Psoas muscle (tissue), 8 donors: ENCODE results near the gene HS3ST2. TPM values are rescaled to one million over a fixed set of nuclear protein-coding genes. Genes with fewer than 3 reads are reported as not detected.

Experiments
- ATAC-seq, 4 donors: fragments of 200-7000 bp; cut with Tn5 transposase; one replicate each; pipeline ENCODE4 v1.9.1; 2020; ENCODE audit warnings: moderate library complexity in 3 of 4, mild to moderate bottlenecking in 2 of 4
- DNase-seq, 2 donors: peaks; one replicate each; pipeline ENCODE4 v3.0.0-alpha.2; 2020
- H3K27ac ChIP-seq: fragments of 200-600 bp; one replicate; pipeline ENCODE4 v1.8.0; 2022
- H3K27me3 ChIP-seq, 3 donors: fragments of 200-600 bp in 1 of 3; one replicate each; pipeline versions ENCODE4 v1.6.1 to v1.8.0; 2013 to 2022; ENCODE audit warnings: low read length in 2 of 3, mild to moderate bottlenecking in 2 of 3, moderate library complexity in 1 of 3; ENCODE audit not compliant: insufficient read depth in 3 of 3
- H3K36me3 ChIP-seq, 2 donors: fragments of 200-600 bp in 1 of 2; one replicate each; pipeline versions ENCODE4 v1.6.1 to v1.8.0; 2013 to 2022; ENCODE audit warnings: low read depth in 1 of 2, mild to moderate bottlenecking in 1 of 2, moderate library complexity in 1 of 2; ENCODE audit not compliant: insufficient read depth in 1 of 2
- H3K4me1 ChIP-seq: fragments of 200-600 bp; one replicate; pipeline ENCODE4 v1.8.0; 2022
- H3K4me3 ChIP-seq: fragments of 200-600 bp; one replicate; pipeline ENCODE4 v1.8.0; 2022; ENCODE audit warnings: mild to moderate bottlenecking
- H3K9me3 ChIP-seq: fragments of 200-600 bp; one replicate; pipeline ENCODE4 v1.8.0; 2022
- CTCF ChIP-seq: fragments of 200-600 bp; IDR thresholded peaks from one replicate; pipeline ENCODE4 v1.8.0; 2022; ENCODE audit warnings: antibody characterized with exemption
- WGBS, 3 donors: extraction: QIAGEN DNeasy Blood & Tissue Kit; methylation state at CpG; one replicate each; pipeline versions ENCODE4 v1.1.6 to v1.1.7; 2013; 5-methylcytosine and 5-hydroxymethylcytosine counted together
- intact Hi-C, 2 donors: fragments of 100-400 bp; cut with DNase I; formaldehyde crosslinking; loops; one replicate each; pipeline versions ENCODE4 v1.11.0 to v1.14.2; 2022
- polyA plus RNA-seq, 3 donors: library from polyadenylated mRNA; stranded (reverse); fragments of 200-250 nt; gene quantifications; one replicate each; pipeline ENCODE4 v1.2.3, GENCODE V29; 2013
- total RNA-seq, 4 donors: library from RNA; stranded (reverse); fragmentation: NEBNext Ultra II Directional in 2 of 4; extraction: Animal tissue kit (Norgen Biotek cat#: 25700) in 2 of 4; gene quantifications; one replicate each; pipeline versions ENCODE4 v1.2.1 to v1.2.4, GENCODE V29; 2021 to 2023
- donor health status: healthy with polysubstance abuse.
- donor health status: DM: no; HTN: no; CAD: no; lungs with moderate emphysema.
- donor health status: Bipolar disorder and iron deficiency.
- donor health status: healthy.
- donor health status: DM: yes; HTN: yes; CAD: no.
- donor health status: DM: no; HTN: no; CAD: no.
- donor health status: DM: no; HTN: no; CAD: no.
- donor health status: DM: yes; HTN: yes; CAD: no.

The HS3ST2 gene
- total and polyA plus RNA-seq, 7 donors, result 0.05 to 1.6 (median 0.42) TPM; not detected in 1

DNA sequence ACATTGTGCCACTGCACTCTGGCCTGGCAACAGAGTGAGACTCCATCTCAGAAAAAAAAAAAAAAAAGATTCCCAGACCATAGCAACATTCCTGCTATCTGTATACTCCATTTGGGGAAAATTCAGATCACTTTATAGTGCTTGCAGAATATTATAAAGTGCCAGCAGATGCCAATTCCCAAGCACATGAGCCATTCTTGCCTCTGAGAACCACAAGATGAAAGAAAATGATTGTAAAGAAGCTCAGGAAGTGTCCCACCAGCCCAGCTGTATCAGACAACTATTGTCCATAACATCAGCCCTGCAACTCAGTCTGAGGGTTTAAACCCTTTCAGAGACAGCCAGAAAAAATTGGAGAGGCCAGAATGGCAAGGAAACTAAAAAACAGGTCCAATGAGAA is 69.0 kb downstream of the HS3ST2 start:
- Histone ChIP-seq H3K36me3 (no peaks in the 10 kb centered on the region), H3K9me3 (no peaks in the 10 kb centered on the region), H3K27me3 (no peaks in the 10 kb centered on the region), H3K27ac (no peak overlapping the region), H3K4me3 (no peak overlapping the region), H3K4me1 (no peaks in the 10 kb centered on the region)
- DNase-seq (no peak), ATAC-seq (no peak)
- intact Hi-C loops, result no loop called here
- no peak for TF ChIP-seq CTCF

GRCh38 chr16:22885951-22886350 is 72.0 kb downstream of the HS3ST2 start:
- ATAC-seq (no peak), DNase-seq (no peak)
- WGBS, 3 donors, result 80 to 84% (median 84%) methylated on average over 3 of the region's 3 CpGs
- no peak overlapping the region for H3K27ac ChIP-seq
- H3K9me3 ChIP-seq, result no peaks in the 10 kb centered on the region
- intact Hi-C loops, result no loop called here
- no peak for TF ChIP-seq CTCF
- no peaks in the 10 kb centered on the region for H3K4me1 ChIP-seq
- no peaks in the 10 kb centered on the region for H3K36me3 ChIP-seq
- H3K27me3 ChIP-seq, result no peaks in the 10 kb centered on the region
- no peak overlapping the region for H3K4me3 ChIP-seq

GRCh38 chr16:22886927-22887326 is 73.0 kb downstream of the HS3ST2 start:
- Histone ChIP-seq H3K4me1 (no peaks in the 10 kb centered on the region), H3K4me3 (no peak overlapping the region), H3K36me3 (no peaks in the 10 kb centered on the region), H3K9me3 (no peaks in the 10 kb centered on the region), H3K27ac (no peak overlapping the region), H3K27me3 (no peaks in the 10 kb centered on the region)
- ATAC-seq, result peak in 2 of 4 donors; percentile 41 to 48
- WGBS, 3 donors, result 23 to 50% (median 44%) methylated on average over 1 of the region's 1 CpG
- intact Hi-C loops, result no loop called here
- no peak for DNase-seq
- TF ChIP-seq CTCF, result no peak

- no peaks in the 10 kb centered on the region for H3K36me3 ChIP-seq
- 66 to 71% (median 67%) methylated on average over 6 of the region's 6 CpGs for WGBS, 3 donors
- TF ChIP-seq CTCF, result no peak
Measured at GRCh38 chr16:22887445-22887844, 73.5 kb downstream of the HS3ST2 start.

DNA sequence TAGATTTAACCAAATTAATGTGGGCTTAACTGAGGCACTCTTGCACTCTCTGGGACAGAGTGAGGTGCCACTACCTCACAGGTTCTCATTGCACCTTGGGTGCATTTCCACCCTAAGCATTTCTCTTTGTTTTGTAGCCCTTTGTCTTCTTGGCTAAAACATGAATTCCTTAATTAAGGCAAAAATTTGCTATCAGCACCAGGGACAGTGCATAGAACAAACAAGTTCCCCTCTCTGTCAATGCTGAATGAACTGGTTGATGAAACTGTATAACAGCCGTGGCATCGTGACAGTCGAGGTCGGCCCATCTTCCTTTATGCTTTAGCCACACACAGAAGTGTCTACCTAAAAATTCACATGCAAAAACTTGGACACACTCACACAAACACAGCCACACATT is 74.8 kb downstream of the HS3ST2 start:
- intact Hi-C loops, result no loop called here
- DNase-seq (no peak), ATAC-seq (no peak)
- no peak for TF ChIP-seq CTCF
- Histone ChIP-seq H3K4me1 (no peaks in the 10 kb centered on the region), H3K27me3 (no peaks in the 10 kb centered on the region), H3K36me3 (no peaks in the 10 kb centered on the region), H3K9me3 (no peaks in the 10 kb centered on the region), H3K27ac (no peak overlapping the region), H3K4me3 (no peak overlapping the region)
- 31 to 39% (median 37%) methylated on average over 4 of the region's 4 CpGs for WGBS, 3 donors

More at GRCh38 chr16:22887445-22887844, 73.5 kb downstream of the HS3ST2 start:
- Histone ChIP-seq H3K9me3 (no peaks in the 10 kb centered on the region), H3K27ac (no peak overlapping the region), H3K4me3 (no peak overlapping the region), H3K27me3 (no peaks in the 10 kb centered on the region), H3K4me1 (no peaks in the 10 kb centered on the region)
- ATAC-seq (no peak), DNase-seq (no peak)
- intact Hi-C loops, result no loop called here
